H1 (cell line): ENCODE measurements around the gene HNF1A. TPM values are rescaled to one million over a fixed set of nuclear protein-coding genes. Genes with fewer than 3 reads are reported as not detected.

Experiments
- CTCF ChIA-PET: fragments of 300-600 bp; sonication (Branson Sonifier 250); formaldehyde crosslinking; loops from one replicate; lab custom pipeline; 2021; ENCODE audit not compliant: partially characterized antibody; lab: Charles Lee
- POLR2A ChIA-PET: fragments of 300-600 bp; sonication (Branson Sonifier 250); formaldehyde crosslinking; loops from one replicate; lab custom pipeline; 2021; ENCODE audit warnings: inconsistent platforms; ENCODE audit not compliant: partially characterized antibody; lab: Charles Lee
- DNase-seq, 2 experiments: peaks; one replicate each; pipeline versions ENCODE4 v3.0.0 to v3.0.0-alpha.2; 2010 to 2022; ENCODE audit warnings: low spot score in 2 of 2, low read depth in 1 of 2, mixed read lengths in 1 of 2
- FAIRE-seq: peaks from 2 replicates; lab custom pipeline; 2011; peaks lifted over from hg19 to GRCh38; lab: Jason Lieb, UNC
- H2AFZ ChIP-seq: 2 replicates; pipeline ENCODE4 v1.8.1; 2012; ENCODE audit warnings: low read length, inconsistent platforms
- H2AK5ac ChIP-seq: 2 replicates; pipeline ENCODE4 v1.6.1; 2013; ENCODE audit warnings: low read depth, low read length
- H2BK120ac ChIP-seq: replicated peaks from 2 replicates; pipeline ENCODE3; 2013; ENCODE audit warnings: low read depth, low read length, inconsistent platforms
- H2BK12ac ChIP-seq: 2 replicates; pipeline ENCODE4 v1.6.1; 2013; ENCODE audit warnings: low read depth, low read length
- H2BK15ac ChIP-seq: 2 replicates; pipeline ENCODE4 v1.6.1; 2013; ENCODE audit warnings: low read length
- H2BK20ac ChIP-seq: 2 replicates; pipeline ENCODE4 v1.6.1; 2013; ENCODE audit warnings: low read length
- H2BK5ac ChIP-seq: 2 replicates; pipeline ENCODE4 v1.6.1; 2013; ENCODE audit warnings: low read depth, low read length
- H3K14ac ChIP-seq: 2 replicates; pipeline ENCODE4 v1.6.1; 2013; ENCODE audit warnings: inconsistent platforms; ENCODE audit not compliant: insufficient read length
- H3K18ac ChIP-seq: 2 replicates; pipeline ENCODE4 v1.6.1; 2013; ENCODE audit warnings: low read length; ENCODE audit errors: extremely low read depth
- H3K23ac ChIP-seq: 2 replicates; pipeline ENCODE4 v1.6.1; 2013; ENCODE audit warnings: inconsistent platforms; ENCODE audit not compliant: insufficient read length
- H3K23me2 ChIP-seq: 2 replicates; pipeline ENCODE4 v1.6.1; 2013; ENCODE audit warnings: low read depth, low read length
- H3K27ac ChIP-seq: 2 replicates; pipeline ENCODE4 v1.6.1; 2011; ENCODE audit warnings: low read depth, low read length, inconsistent platforms
- H3K27me3 ChIP-seq, 4 experiments: replicated peaks in 1 of 4; 1 replicate in 1 of 4; 2 replicates in 3 of 4; pipeline versions ENCODE4 v1.6.1 to v1.8.1; 2011 to 2013; ENCODE audit warnings: low read length in 3 of 4, mild to moderate bottlenecking in 3 of 4, inconsistent platforms in 2 of 4, mixed read lengths in 2 of 4, moderate library complexity in 1 of 4; ENCODE audit not compliant: control insufficient read depth in 3 of 4, insufficient read depth in 3 of 4; ENCODE audit errors: extremely low read depth in 1 of 4
- H3K36me3 ChIP-seq, 4 experiments: 2 replicates each; pipeline versions ENCODE4 v1.6.1 to v1.8.1; 2011 to 2013; ENCODE audit warnings: mild to moderate bottlenecking in 4 of 4, low read length in 3 of 4, moderate library complexity in 2 of 4, control low read depth in 1 of 4, inconsistent platforms in 1 of 4; ENCODE audit not compliant: insufficient read depth in 4 of 4, control insufficient read depth in 2 of 4
- H3K4ac ChIP-seq: replicated peaks from 2 replicates; pipeline ENCODE3; 2013; ENCODE audit warnings: low read length, low read depth, mixed read lengths, inconsistent platforms; ENCODE audit not compliant: insufficient read length
- H3K4me1 ChIP-seq, 4 experiments: replicated peaks in 1 of 4; 1 replicate in 1 of 4; 2 replicates in 3 of 4; pipeline versions ENCODE4 v1.6.1 to v1.8.1; 2011 to 2013; ENCODE audit warnings: low read length in 3 of 4, inconsistent platforms in 2 of 4, mixed read lengths in 1 of 4; ENCODE audit not compliant: insufficient read depth in 4 of 4, control insufficient read depth in 3 of 4
- H3K4me2 ChIP-seq, 2 experiments: 2 replicates each; pipeline versions ENCODE4 v1.6.1 to v1.8.1; 2011 to 2013; ENCODE audit warnings: low read depth in 2 of 2, low read length in 2 of 2, control low read depth in 1 of 2, inconsistent platforms in 1 of 2, mild to moderate bottlenecking in 1 of 2; ENCODE audit not compliant: insufficient read depth in 1 of 2
- H3K4me3 ChIP-seq, 4 experiments: fragments of 200-600, 300-600 bp in 1 of 4; sonication (generic), shearing (Covaris generic), sonication (Bioruptor Twin) in 1 of 4; 2 replicates each; pipeline versions ENCODE4 v1.5.1 to v1.8.1; 2011 to 2016; ENCODE audit warnings: low read length in 4 of 4, low read depth in 3 of 4, control low read depth in 2 of 4, inconsistent platforms in 2 of 4, mild to moderate bottlenecking in 2 of 4, mixed read lengths in 1 of 4, moderate library complexity in 1 of 4; ENCODE audit not compliant: insufficient read depth in 2 of 4; ENCODE audit errors: extremely low read depth in 1 of 4
- H3K56ac ChIP-seq: replicated peaks from 2 replicates; pipeline ENCODE3; 2013; ENCODE audit warnings: low read depth, mild to moderate bottlenecking, mixed read lengths, low read length, inconsistent platforms; ENCODE audit not compliant: insufficient read length
- H3K79me1 ChIP-seq: 2 replicates; pipeline ENCODE4 v1.6.1; 2013; ENCODE audit warnings: low read depth, low read length, control low read depth
- H3K79me2 ChIP-seq, 2 experiments: 2 replicates each; pipeline versions ENCODE4 v1.6.1 to v1.8.1; 2012 to 2013; ENCODE audit warnings: low read length in 2 of 2, mild to moderate bottlenecking in 2 of 2, inconsistent platforms in 1 of 2; ENCODE audit not compliant: insufficient read depth in 2 of 2, control insufficient read depth in 1 of 2
- H3K9ac ChIP-seq, 4 experiments: replicated peaks in 1 of 4; 1 replicate in 1 of 4; 2 replicates in 3 of 4; pipeline versions ENCODE4 v1.6.1 to v1.8.1; 2011 to 2013; ENCODE audit warnings: low read depth in 3 of 4, low read length in 3 of 4, control low read depth in 2 of 4, mild to moderate bottlenecking in 2 of 4, moderate library complexity in 2 of 4, inconsistent platforms in 1 of 4; ENCODE audit errors: extremely low read depth in 1 of 4
- H3K9me3 ChIP-seq, 2 experiments: 2 replicates each; pipeline versions ENCODE4 v1.6.1 to v1.8.1; 2012 to 2013; ENCODE audit warnings: mild to moderate bottlenecking in 2 of 2, moderate library complexity in 2 of 2, control low read depth in 1 of 2, inconsistent platforms in 1 of 2, low read depth in 1 of 2, low read length in 1 of 2, mixed read lengths in 1 of 2; ENCODE audit not compliant: insufficient read depth in 2 of 2
- H4K20me1 ChIP-seq, 2 experiments: replicated peaks in 1 of 2; 2 replicates each; pipeline versions ENCODE3 to v1.8.1; 2011 to 2013; ENCODE audit warnings: inconsistent platforms in 2 of 2, low read length in 2 of 2, mild to moderate bottlenecking in 1 of 2; ENCODE audit not compliant: insufficient read depth in 2 of 2, control insufficient read depth in 1 of 2
- H4K5ac ChIP-seq: 2 replicates; pipeline ENCODE4 v1.6.1; 2013; ENCODE audit warnings: low read length, low read depth, mixed read lengths, inconsistent platforms; ENCODE audit not compliant: insufficient read length
- H4K8ac ChIP-seq: 2 replicates; pipeline ENCODE4 v1.8.0; 2013; ENCODE audit warnings: mild to moderate bottlenecking, moderate library complexity, low read length, inconsistent platforms; ENCODE audit not compliant: insufficient read depth; ENCODE audit errors: extremely low read depth
- H4K91ac ChIP-seq: replicated peaks from 2 replicates; pipeline ENCODE3; 2013; ENCODE audit warnings: low read length, mixed read lengths, inconsistent platforms; ENCODE audit not compliant: insufficient read length
- CHD2 ChIP-seq: IDR thresholded peaks from 2 replicates; pipeline ENCODE4 v1.6.1; 2012; ENCODE audit warnings: low read length, improper control_type of control experiment
- CREB1 ChIP-seq: IDR thresholded peaks from 2 replicates; pipeline ENCODE4 v1.6.1; 2012; ENCODE audit warnings: inconsistent platforms
- EGR1 ChIP-seq: IDR thresholded peaks from 2 replicates; pipeline ENCODE4 v1.6.1; 2011; ENCODE audit warnings: low read depth, low read length, borderline replicate concordance
- KDM4A ChIP-seq: IDR thresholded peaks from one replicate; pipeline ENCODE4 v1.7.1; 2012; ENCODE audit warnings: low read depth, mild to moderate bottlenecking, moderate library complexity, low read length, inconsistent platforms; ENCODE audit not compliant: severe bottlenecking
- POU5F1 ChIP-seq: IDR thresholded peaks from 2 replicates; pipeline ENCODE4 v1.6.1; 2011; ENCODE audit warnings: low read depth, mild to moderate bottlenecking, low read length, moderate library complexity
- SIN3A ChIP-seq, 2 experiments: IDR thresholded peaks in 1 of 2; conservative IDR thresholded peaks in 1 of 2; 2 replicates each; pipeline ENCODE4 v1.6.1; 2011 to 2012; ENCODE audit warnings: low read length in 2 of 2, improper control_type of control experiment in 1 of 2, low read depth in 1 of 2, mild to moderate bottlenecking in 1 of 2
- SIX5 ChIP-seq: IDR thresholded peaks from 2 replicates; pipeline ENCODE4 v1.6.1; 2011; ENCODE audit warnings: mild to moderate bottlenecking, low read depth, low read length
- SUZ12 ChIP-seq: fragments of 200-600 bp; sonication (generic); IDR thresholded peaks from 2 replicates; pipeline ENCODE4 v1.6.1; 2012; ENCODE audit warnings: mild to moderate bottlenecking, inconsistent platforms, low read length, moderate library complexity, mixed read lengths
- WGBS, 2 experiments: shearing (Covaris generic) in 1 of 2; methylation state at CpG; one replicate each; pipeline versions ENCODE4 v1.1.6 to v1.1.7; 2013 to 2015; ENCODE audit warnings: low lambda C conversion rate in 2 of 2, mixed read lengths in 2 of 2, inconsistent platforms in 1 of 2, low coverage in 1 of 2, missing lambda C conversion rate in 1 of 2; ENCODE audit not compliant: insufficient replicate concordance in 2 of 2, insufficient coverage in 1 of 2, insufficient read length in 1 of 2; ENCODE audit errors: extremely low coverage in 1 of 2, missing lambda C conversion rate in 1 of 2; 5-methylcytosine and 5-hydroxymethylcytosine counted together
- polyA plus RNA-seq, 7 experiments: library from polyadenylated mRNA; depleted of rRNA in 3 of 7; stranded (reverse) in 5 of 7; unstranded in 2 of 7; fragments of >200 nt in 5 of 7; fragments of 200-250 nt in 2 of 7; gene quantifications; 1 replicate in 5 of 7; 2 replicates in 1 of 7; 4 replicates in 1 of 7; pipeline versions ENCODE4 v1.2.1 to v1.2.3, GENCODE V29; 2011 to 2013; ENCODE audit warnings: missing spikeins in 2 of 7, mixed read lengths in 2 of 7
- total RNA-seq: library from RNA; stranded (reverse); fragmentation: NEBNext Ultra II Directional; extraction: Animal tissue kit (Norgen Biotek cat#: 25700); gene quantifications from 2 replicates; pipeline ENCODE4 v1.2.1, GENCODE V29; 2021

HNF1A gene
- total and polyA plus RNA-seq, 2 of the 8 experiments (the other 6 are each of a cell fraction or from before 2014, with no cell fraction given): not detected

- CTCF ChIA-PET: interaction anchor here (0.6 to 1.8 kb wide), 8 partner anchors 20 to 82 kb away, joined by 3 to 6 read pairs (median 4); no protein-coding TSS in a partner anchor
Observed at GRCh38 chr12:120938496-120938895, 39.8 kb upstream of the HNF1A start.

More at GRCh38 chr12:120938496-120938895, 39.8 kb upstream of the HNF1A start:
- no peak overlapping the region for H4K5ac ChIP-seq
- no peak overlapping the region for H2BK20ac ChIP-seq
- H4K20me1 ChIP-seq: no peaks in the 10 kb centered on the region
- no peak overlapping the region for H2AFZ ChIP-seq
- H3K23ac ChIP-seq: no peak overlapping the region
- no peak overlapping the region for H2BK12ac ChIP-seq
- POLR2A ChIA-PET: interaction anchor here (0.8 kb wide), 1 partner anchor 139 kb away, joined by 3 read pairs; no protein-coding TSS in a partner anchor
- H3K27me3 ChIP-seq: no peaks in the 10 kb centered on the region
- no peak overlapping the region for H3K14ac ChIP-seq
- no peak overlapping the region for H3K4me3 ChIP-seq
- no peak for FAIRE-seq
- no peak overlapping the region for H4K91ac ChIP-seq
- no peaks in the 10 kb centered on the region for H3K79me1 ChIP-seq
- H3K27ac ChIP-seq: no peak overlapping the region
- no peak overlapping the region for H3K18ac ChIP-seq
- TF ChIP-seq SIX5 (no peak), SIN3A (conservative IDR thresholded peaks at IDR 0.05 in 1 of 2, IDR thresholded peaks at IDR 0.05 in 1 of 2; ENCODE audit: low read depth in 1 of 2, low read length in 2 of 2) (no peak), POU5F1 (no peak), CREB1 (no peak), SUZ12 (no peak), CHD2 (no peak), KDM4A (no peak), EGR1 (no peak)
- H3K4me2 ChIP-seq: no peak overlapping the region
- H3K9ac ChIP-seq: no peak overlapping the region
- no peak overlapping the region for H2BK15ac ChIP-seq
- no peak overlapping the region for H3K4ac ChIP-seq
- no peak overlapping the region for H3K56ac ChIP-seq
- H2BK120ac ChIP-seq: no peak overlapping the region
- no peaks in the 10 kb centered on the region for H3K36me3 ChIP-seq
- no peak overlapping the region for H4K8ac ChIP-seq
- no peak for DNase-seq
- WGBS, 2 experiments: 65% methylated on average over 3 of the region's 3 CpGs; no CpG with 5 or more reads in 1 of the 2 experiments
- H3K23me2 ChIP-seq: 0 out of 2 replicates have a peak, but pooled peaks cover 2% of the 10 kb centered on the region
- H2BK5ac ChIP-seq: no peak overlapping the region
- no peaks in the 10 kb centered on the region for H3K79me2 ChIP-seq
- H2AK5ac ChIP-seq: no peak overlapping the region
- no peaks in the 10 kb centered on the region for H3K4me1 ChIP-seq
- no peaks in the 10 kb centered on the region for H3K9me3 ChIP-seq
